ENCODE measurements around the gene RABGAP1L.
A peak's percentile ranks its signal among the peaks of the same experiment; 100 is the strongest.
"Not testable (repeated sequence)": the region's sequence is repeated elsewhere in the genome, so short reads cannot be mapped to it uniquely, and the experiment has no call there.

The RABGAP1L gene

DNA sequence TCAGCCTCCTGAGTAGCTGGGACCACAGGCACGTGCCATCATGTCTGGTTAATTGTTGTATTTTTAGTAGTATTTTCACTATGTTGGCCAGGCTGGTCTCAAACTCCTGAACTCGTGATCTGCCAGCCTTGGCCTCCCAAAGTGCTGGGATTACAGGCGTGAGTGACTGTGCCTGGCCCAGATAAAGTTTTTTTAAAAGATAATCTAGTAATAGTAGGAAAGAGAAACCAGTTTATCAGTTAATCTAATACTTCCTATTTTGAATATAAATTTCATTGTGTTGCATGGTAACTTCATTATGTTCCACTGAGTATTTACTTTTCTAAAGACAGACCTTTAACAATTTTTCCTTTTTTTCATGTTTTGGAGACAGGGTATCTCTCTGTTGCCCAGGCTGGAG, 10.0 kb downstream of the RABGAP1L start:
- TF ChIP-seq, protein P1, sequence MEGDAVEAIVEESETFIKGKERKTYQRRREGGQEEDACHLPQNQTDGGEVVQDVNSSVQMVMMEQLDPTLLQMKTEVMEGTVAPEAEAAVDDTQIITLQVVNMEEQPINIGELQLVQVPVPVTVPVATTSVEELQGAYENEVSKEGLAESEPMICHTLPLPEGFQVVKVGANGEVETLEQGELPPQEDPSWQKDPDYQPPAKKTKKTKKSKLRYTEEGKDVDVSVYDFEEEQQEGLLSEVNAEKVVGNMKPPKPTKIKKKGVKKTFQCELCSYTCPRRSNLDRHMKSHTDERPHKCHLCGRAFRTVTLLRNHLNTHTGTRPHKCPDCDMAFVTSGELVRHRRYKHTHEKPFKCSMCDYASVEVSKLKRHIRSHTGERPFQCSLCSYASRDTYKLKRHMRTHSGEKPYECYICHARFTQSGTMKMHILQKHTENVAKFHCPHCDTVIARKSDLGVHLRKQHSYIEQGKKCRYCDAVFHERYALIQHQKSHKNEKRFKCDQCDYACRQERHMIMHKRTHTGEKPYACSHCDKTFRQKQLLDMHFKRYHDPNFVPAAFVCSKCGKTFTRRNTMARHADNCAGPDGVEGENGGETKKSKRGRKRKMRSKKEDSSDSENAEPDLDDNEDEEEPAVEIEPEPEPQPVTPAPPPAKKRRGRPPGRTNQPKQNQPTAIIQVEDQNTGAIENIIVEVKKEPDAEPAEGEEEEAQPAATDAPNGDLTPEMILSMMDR (IDR thresholded peaks at IDR 0.05; ENCODE audit: extremely low read depth, insufficient read depth, missing control alignments), result no peak
- in situ Hi-C loops (cut with MboI; ENCODE audit: low pct_unique_long_range_greater_than_20kb, low sequenced_read_pairs, unreplicated experiment), result no loop called here

DNA sequence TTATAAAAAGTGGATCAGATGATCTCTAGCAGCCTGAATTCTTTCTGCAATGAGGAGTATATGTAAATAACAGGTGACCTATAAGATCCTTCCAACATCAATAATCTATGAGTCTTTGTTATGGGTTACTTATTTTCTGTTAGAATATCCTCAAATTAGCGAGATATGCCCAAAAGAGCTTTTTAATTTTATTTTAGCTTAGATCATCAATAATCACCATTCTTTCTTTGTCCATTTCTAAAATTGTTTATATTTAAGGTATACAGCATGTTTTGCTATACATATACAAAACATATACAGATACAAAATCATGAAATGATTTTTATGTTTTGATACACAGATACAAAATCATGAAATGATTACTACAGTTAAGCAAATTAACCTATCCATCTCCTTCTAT, 11.8 kb downstream of the RABGAP1L start:
- in situ Hi-C loops (cut with MboI; ENCODE audit: low pct_unique_long_range_greater_than_20kb, low sequenced_read_pairs, unreplicated experiment), result no loop called here
- no peak for DNase-seq (ENCODE audit: low spot score)
- TF ChIP-seq, protein P1 (IDR thresholded peaks at IDR 0.05; ENCODE audit: extremely low read depth, insufficient read depth, missing control alignments), result no peak

More for the DNA sequence above, 10.0 kb downstream of the RABGAP1L start:
- DNase-seq (ENCODE audit: low spot score), result no peak

DNA sequence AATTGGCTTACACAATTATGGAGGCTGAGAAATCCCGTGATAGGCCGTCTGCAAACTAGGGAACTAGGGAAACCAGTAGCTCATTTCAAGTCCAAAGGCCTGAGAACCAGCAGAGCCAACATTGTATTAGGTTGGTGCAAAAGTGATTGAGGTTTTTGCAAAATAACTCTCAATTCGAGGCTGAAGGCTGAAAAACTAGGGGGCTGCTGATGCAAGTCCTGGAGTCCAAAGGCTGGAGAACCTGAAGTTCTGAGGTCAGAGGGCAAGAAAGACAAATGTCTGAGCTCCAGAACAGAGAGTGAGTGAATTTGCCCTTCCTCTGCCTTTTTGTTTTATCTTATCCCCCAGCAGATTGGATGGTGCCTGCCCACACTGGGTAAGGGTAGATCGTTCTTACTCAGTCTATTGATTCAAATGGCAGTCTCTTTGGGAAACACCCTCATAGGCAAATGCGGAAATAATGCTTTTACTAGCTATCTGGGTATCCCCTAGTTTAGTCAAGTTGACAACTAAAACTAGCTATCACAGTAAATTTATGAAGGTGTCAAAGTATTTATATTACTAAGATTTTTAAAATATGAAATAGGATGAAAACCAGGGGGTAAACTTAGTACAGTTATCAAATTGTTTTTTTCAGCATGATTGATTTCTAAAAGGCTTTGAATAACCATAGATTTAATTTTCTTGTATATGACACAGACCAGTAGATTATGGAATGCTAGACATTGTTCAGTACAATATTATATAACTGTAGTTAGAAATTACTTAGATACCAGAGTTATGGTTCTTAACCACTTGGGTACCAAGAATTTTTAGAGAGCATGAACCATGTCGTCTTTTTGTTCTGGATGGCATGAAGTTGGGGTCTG, 15.4 kb downstream of the RABGAP1L start:
- DNase-seq (ENCODE audit: low spot score), result no peak
- TF ChIP-seq, protein P1 (IDR thresholded peaks at IDR 0.05; ENCODE audit: extremely low read depth, insufficient read depth, missing control alignments), result no peak
- in situ Hi-C loops (cut with MboI; ENCODE audit: low pct_unique_long_range_greater_than_20kb, low sequenced_read_pairs, unreplicated experiment), result no loop called here

DNA sequence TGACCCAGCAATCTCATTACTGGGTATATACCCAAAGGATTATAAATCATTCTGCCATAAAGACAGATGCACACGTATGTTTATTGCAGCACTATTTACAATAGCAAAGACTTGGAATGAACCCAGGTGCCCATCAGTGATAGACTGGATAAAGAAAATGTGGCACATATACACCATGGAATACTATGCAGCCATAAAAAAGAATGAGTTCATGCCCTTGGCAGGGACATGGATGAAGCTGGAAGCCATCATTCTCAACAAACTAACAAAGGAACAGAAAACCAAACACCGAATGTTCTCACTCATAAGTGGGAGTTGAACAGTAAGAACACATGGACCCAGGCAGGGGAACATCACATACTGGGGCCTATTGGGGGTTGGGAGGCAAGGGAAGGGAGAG, 19.1 kb downstream of the RABGAP1L start:
- DNase-seq (ENCODE audit: low spot score); in situ Hi-C loops (cut with MboI; ENCODE audit: low pct_unique_long_range_greater_than_20kb, low sequenced_read_pairs, unreplicated experiment): not testable (repeated sequence)

DNA sequence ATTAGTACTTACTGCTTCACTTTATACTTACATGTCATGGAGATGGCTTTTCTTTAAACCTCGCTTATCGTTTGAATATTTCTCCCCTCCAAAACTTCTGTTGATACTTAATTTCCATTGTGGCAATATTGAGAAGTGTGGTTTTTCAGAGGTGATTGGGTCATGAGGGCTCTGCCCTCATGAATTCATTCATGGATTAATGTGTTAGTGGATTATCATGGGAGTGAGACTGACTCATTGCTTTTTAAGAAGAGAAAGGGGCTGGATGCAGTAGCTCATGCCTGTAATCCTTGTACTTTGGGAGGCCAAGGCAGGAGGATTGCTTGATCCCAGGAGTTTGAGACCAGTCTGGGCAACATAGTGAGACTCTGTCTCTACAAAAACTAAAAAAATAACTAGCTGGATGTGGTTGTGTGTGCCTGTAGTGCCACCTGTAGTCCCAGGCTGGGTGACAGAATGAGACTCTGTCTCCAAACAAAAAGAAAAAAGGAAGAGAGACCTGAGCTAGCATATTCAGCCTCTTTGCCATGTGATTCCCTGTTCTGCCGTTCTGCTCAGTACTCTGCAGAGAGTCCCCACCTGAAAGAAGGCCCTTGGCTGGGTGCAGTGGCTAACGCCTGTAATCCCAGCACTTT, 30.2 kb downstream of the RABGAP1L start:
- in situ Hi-C loops (cut with MboI; ENCODE audit: low pct_unique_long_range_greater_than_20kb, low sequenced_read_pairs, unreplicated experiment), result no loop called here
- no peak for DNase-seq (ENCODE audit: low spot score)
- TF ChIP-seq, protein P1 (IDR thresholded peaks at IDR 0.05; ENCODE audit: extremely low read depth, insufficient read depth, missing control alignments), result peak; percentile 34

DNA sequence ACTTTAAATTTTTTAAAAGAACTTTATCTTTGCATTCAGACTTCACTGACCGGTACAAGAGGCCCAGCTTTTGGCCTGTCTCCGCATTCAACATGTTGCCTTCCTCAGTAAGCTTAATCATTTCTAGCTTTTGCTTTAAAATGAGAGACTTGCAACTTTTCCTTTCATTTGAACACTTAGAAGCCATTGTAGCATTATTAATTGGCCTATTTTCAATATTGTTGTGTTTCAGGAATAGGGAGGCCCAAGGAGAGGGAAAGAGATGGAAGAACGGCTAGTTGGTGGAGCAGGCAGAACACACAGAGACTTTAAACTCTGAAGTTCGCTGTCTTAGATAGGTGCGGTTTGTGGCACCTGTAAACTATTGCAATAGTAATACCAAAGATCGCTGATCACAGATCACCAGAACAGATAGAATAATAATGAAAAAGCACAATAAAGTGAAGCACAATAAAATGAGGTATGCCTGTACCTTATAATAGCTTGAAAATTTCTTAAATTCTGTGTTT, 31.4 kb downstream of the RABGAP1L start:
- TF ChIP-seq, protein P1 (IDR thresholded peaks at IDR 0.05; ENCODE audit: extremely low read depth, insufficient read depth, missing control alignments), result no peak
- in situ Hi-C loops (cut with MboI; ENCODE audit: low pct_unique_long_range_greater_than_20kb, low sequenced_read_pairs, unreplicated experiment), result no loop called here
- DNase-seq (ENCODE audit: low spot score), result peak; percentile 0

DNA sequence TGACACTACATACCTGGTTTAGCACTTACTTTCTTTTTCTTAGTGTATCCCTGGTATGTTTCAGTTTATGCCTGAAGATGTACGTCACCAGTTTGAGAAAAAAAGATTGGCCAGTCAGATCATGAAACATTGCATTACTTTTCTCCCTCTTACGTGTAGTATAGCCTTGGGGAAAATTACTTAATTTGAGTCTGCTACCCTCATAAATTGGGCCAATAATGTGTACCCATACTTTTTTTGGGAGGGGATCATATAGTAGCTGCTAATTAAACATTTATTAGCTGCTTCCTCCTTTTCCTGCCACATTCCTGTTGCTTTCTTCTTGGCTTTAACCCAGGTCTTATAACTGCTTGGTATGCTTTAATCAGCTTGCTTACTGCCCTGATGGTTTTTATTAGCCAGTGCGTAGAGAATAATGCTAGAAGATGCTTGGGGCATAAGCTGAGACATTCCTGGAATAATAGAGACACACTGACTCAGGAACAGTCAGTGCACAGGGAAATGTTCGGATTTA, 32.1 kb downstream of the RABGAP1L start:
- TF ChIP-seq, protein P1 (IDR thresholded peaks at IDR 0.05; ENCODE audit: extremely low read depth, insufficient read depth, missing control alignments), result no peak
- no peak for DNase-seq (ENCODE audit: low spot score)
- in situ Hi-C loops (cut with MboI; ENCODE audit: low pct_unique_long_range_greater_than_20kb, low sequenced_read_pairs, unreplicated experiment), result no loop called here
